Lung microvascular endothelial cell (primary cell): ENCODE results near the gene H2AZ1. TPM values are rescaled to one million over a fixed set of nuclear protein-coding genes. Genes with fewer than 3 reads are reported as not detected.
"Not testable (repeated sequence)": the region's sequence is repeated elsewhere in the genome, so short reads cannot be mapped to it uniquely, and the experiment has no call there.

Experiments
- DNase-seq, 2 donors: peaks; one replicate each; pipeline versions ENCODE4 v3.0.0 to v3.0.0-alpha.2; 2010; ENCODE audit warnings: low read depth in 2 of 2
- total RNA-seq: library from RNA; depleted of rRNA; stranded (reverse); fragments of >200 nt; gene quantifications from 2 replicates; pipeline ENCODE4 v1.2.1, GENCODE V29; 2014

The H2AZ1 gene
- 205 and 321 TPM in 2 replicates for total RNA-seq

GRCh38 chr4:99949999-99950912, at the start of gene H2AZ1:
TSS of gene H2AZ1 (minus strand) at chr4:99950275. CDS start at chr4:99950170, 105 bp downstream.
- peak; percentile 98 to 99 for DNase-seq

- peak; percentile 14 to 30 for DNase-seq
Observed at GRCh38 chr4:99998062-99998867, 48.2 kb upstream of the H2AZ1 start.

GRCh38 chr4:99991741-99992140, 41.7 kb upstream of the H2AZ1 start:
- no peak for DNase-seq

DNA sequence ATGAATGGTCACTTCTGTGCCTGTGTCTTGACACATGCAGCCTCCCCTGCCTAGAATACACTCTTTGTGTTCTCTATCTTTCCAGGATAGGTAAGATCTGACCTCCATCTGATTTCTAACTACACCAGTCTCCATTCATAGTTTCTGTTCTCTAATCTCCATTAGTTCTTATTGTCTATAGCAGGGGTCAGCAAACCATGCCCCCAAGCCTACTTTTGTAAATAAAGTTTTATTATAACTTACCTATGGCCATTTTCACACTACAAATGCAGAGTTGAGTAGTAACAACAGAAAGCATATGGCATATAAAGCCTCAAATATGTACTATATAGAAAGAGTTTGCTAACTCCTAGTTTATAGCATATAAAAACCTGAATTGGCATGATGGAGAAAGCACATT, 37.6 kb upstream of the H2AZ1 start:
- no peak for DNase-seq

GRCh38 chr4:99986792-99987191, 36.7 kb upstream of the H2AZ1 start:
- DNase-seq, result no peak

- DNase-seq, result no peak
Observed at GRCh38 chr4:99983289-99983943, 33.3 kb upstream of the H2AZ1 start.

GRCh38 chr4:99979872-99980271, 29.8 kb upstream of the H2AZ1 start:
- no peak for DNase-seq

DNA sequence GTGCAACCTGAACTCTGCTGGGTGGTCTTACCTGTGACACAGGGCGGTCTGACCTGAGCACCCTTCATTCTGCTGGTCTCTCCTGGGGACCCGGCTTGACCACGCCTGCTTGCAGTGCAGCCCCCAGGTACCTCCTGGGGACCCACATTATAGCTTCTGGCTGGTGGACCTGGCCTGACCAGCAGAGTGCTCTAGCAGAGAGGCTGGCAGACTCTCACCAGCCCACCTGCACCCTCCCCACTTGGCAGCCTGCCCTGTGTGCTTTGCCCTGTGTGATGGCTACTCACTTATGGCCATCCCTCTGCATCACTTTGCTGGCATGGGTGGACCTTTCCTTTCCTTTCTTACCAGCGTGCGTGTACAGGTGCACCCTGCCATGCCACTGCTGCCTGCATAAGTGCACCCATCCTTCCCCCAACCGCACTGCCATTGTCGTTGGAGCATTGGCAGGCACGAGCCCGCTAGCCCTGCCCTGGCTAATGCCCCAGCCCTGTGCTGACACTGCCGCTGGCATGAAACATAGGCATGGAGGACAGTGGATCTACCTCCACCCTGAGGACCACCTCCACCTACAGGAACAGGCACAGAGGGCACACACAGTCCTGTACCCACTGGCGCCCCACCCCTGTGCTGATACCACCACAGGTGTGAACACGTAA, 21.5 kb upstream of the H2AZ1 start:
- DNase-seq, result no peak

DNA sequence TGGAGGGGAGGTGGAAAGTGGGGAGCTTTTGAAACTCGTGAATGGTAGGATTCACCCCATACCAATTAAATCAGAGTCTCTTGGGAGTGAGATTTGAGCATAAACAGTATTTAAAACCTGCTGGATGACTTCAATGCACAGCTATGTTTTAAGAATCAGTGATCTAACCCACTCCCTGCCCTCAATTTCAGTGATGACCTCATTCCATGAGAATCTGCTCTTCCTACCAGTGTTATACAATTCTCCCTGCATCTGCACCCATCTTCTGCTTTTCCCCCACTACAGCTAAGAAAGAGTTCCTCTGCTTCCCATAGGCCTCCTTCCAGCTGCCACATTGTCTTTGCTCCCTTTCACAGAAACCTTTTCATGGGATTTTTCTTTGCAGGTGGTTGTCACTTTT, 18.3 kb upstream of the H2AZ1 start:
- DNase-seq, result no peak

DNA sequence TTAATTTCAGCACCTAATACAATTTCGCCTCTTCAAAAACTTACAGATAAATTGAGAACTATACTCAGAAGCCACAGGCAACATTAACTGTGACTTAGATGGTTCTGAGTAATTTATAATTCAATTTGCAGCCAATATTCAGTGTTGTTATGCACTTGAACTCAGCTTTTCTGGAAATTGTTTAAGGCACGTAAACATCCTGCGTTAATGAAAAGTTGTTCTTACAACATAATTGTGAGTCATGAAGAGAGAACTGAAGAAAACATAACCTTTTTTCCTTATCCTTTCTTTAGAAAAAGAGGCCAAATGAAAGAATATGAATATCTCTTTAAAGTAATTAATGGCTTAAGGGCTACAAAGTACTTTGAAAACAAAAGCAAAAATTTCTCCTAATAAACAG, 16.6 kb upstream of the H2AZ1 start:
- DNase-seq, result no peak

- no peak for DNase-seq
Observed at GRCh38 chr4:99965674-99966350, 15.7 kb upstream of the H2AZ1 start.

- no peak for DNase-seq
Observed at GRCh38 chr4:99965173-99965572, 15.1 kb upstream of the H2AZ1 start.

GRCh38 chr4:99961711-99962110, 11.6 kb upstream of the H2AZ1 start:
- no peak for DNase-seq

DNA sequence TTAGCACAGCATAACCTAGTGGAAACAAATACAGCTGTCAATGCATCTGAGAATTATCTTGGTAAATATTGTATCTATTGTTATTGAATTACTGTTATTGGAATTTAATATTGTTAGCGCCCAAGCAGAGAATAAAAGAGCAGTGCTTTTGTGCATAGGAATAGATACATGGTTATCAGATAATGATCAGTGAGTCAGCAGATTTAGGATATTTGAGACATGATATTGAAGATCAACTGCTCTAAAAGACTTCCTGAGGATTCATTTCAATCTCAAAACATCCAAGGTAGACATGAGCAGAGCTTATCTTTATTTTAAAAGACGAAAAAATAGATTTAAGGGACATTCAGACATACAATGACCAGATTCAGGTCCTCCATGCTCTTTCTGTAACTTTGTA, 10.6 kb upstream of the H2AZ1 start:
- no peak for DNase-seq

GRCh38 chr4:99958207-99958606, 8.1 kb upstream of the H2AZ1 start:
- not testable (repeated sequence) for DNase-seq

DNA sequence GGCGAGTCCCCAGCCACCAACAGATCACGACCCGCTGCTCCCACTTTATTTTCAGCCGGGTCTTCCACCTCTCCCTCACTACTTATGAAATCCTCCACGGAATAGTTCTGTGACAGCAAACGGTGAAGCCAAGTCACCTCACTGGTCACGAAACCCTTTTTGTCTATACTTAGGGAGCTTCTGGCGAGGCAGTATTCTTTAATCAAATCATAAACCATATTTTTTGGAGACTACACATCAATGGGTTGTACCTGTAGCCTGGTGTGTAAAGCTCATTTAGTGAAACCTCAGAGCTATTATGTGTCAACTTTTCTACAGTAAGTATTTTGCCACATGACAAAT, 809 bp upstream of the H2AZ1 start:
- DNase-seq, result no peak

DNA sequence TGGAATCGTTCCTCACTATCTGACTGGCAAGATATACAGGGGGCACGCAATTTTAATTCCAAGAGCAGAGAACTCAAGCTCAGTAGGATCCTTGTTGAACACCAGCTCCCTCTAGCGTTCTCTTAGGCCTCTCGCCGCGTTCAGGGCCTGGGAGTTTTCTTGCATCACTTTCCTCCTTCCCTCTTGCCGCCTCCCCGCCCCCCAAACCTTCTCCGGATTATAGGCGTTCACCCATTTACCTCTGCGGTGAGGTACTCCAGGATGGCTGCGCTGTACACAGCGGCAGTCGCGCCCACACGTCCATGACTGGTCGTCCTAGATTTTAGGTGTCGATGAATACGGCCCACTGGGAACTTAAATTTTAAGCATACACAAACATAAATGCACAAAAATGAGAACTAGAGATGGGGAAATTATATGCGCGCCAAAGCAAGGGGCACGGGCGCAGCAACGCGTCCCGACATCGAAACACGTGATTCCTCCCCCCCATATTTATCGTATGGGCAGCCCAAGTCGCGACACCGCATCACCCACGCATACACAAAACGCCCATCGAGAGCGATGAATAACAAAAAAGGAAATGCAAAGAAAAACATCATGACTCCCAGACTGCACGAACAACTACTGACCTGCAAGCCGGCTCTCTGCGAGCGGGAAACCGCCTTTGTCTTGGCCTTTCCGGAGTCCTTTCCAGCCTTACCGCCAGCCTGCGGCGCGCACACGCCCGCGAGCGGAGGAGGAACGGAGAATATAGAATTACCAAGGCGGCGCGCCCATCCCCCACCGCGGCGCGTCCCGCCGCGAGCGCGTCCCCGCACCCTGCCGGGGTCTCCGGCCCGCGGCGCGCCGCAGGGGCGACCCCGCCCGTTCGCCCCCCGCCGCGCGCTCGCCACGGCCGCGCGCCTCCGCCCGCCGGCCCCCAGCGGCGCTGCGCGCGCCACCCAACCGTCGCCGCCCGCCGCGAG, 759 bp downstream of the H2AZ1 start:
- DNase-seq, result peak; percentile 88 to 93

- DNase-seq, result no peak
Observed at GRCh38 chr4:99947608-99948007, 2.5 kb downstream of the H2AZ1 start.

DNA sequence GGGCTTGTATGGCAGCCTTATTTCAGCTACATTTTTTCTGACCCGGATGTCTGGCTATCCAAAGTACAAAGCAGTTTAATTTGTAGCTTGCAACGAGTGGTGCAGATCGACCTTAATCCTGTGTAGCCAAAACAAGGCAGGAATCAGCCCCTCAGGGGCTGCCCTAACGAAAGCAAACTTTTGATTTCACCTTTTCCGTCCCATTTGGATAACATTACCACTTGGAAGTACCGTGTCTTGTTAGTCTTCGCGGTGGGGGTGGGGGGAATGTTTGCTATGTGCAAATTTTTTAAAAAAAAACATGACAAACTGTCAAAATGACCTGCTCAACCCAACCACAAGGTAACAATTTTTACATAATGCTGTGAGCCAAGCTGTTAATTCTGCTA, 2.9 kb downstream of the H2AZ1 start:
- DNase-seq, result no peak
